Calu3 (cell line): ENCODE measurements around the gene PREB. TPM values are rescaled to one million over a fixed set of nuclear protein-coding genes. Genes with fewer than 3 reads are reported as not detected.

Experiments used
- BruUV-seq: library from RNA; stranded (reverse); fragments of 400-500 nt; replicated peaks from 2 replicates; lab custom pipeline; 2021; lab: Mats Ljungman, UMichigan
- CTCF ChIA-PET: fragments of 300-600 bp; sonication (Branson Sonifier 250); formaldehyde crosslinking; loops from one replicate; lab custom pipeline; 2022; ENCODE audit warnings: antibody characterized with exemption; lab: Charles Lee
- DNase-seq: peaks from one replicate; pipeline ENCODE4 v3.0.0; 2022
- H3K27ac Mint-ChIP-seq: one replicate; pipeline ENCODE4 v1.8.0; 2022; ENCODE audit warnings: mixed read lengths; ENCODE audit not compliant: unreplicated experiment
- H3K27me3 Mint-ChIP-seq: one replicate; pipeline ENCODE4 v1.8.0; 2022; ENCODE audit warnings: mixed read lengths; ENCODE audit not compliant: unreplicated experiment
- H3K36me3 Mint-ChIP-seq: one replicate; pipeline ENCODE4 v1.8.0; 2022; ENCODE audit warnings: mild to moderate bottlenecking, moderate library complexity, mixed read lengths; ENCODE audit not compliant: insufficient read depth, unreplicated experiment
- H3K4me1 Mint-ChIP-seq: one replicate; pipeline ENCODE4 v1.8.0; 2022; ENCODE audit warnings: mild to moderate bottlenecking, low read depth, mixed read lengths; ENCODE audit not compliant: unreplicated experiment
- H3K4me3 Mint-ChIP-seq: one replicate; pipeline ENCODE4 v1.8.0; 2022; ENCODE audit warnings: mild to moderate bottlenecking, low read depth, moderate library complexity, mixed read lengths; ENCODE audit not compliant: unreplicated experiment
- H3K9me3 Mint-ChIP-seq: one replicate; pipeline ENCODE4 v1.8.0; 2022; ENCODE audit warnings: low read depth, mixed read lengths; ENCODE audit not compliant: unreplicated experiment
- CTCF ChIP-seq: fragments of 200-600 bp; IDR thresholded peaks from one replicate; pipeline ENCODE4 v1.8.0; 2022; ENCODE audit warnings: antibody characterized with exemption; ENCODE audit not compliant: unreplicated experiment
- intact Hi-C: fragments of 100-400 bp; cut with micrococcal nuclease; formaldehyde crosslinking; loops from one replicate; pipeline ENCODE4 v1.10.0; 2022; ENCODE audit not compliant: unreplicated experiment
- total RNA-seq: library from RNA; stranded (reverse); gene quantifications from 2 replicates; pipeline ENCODE4 v1.2.3, GENCODE V29; 2022

PREB gene
- total RNA-seq, 1 experiment from 2014 or later: 54.0 TPM

- Mint-ChIP-seq H3K4me3 (no peak overlapping the region), H3K36me3 (no peaks in the 10 kb centered on the region), H3K9me3 (no peaks in the 10 kb centered on the region), H3K27ac (no peak overlapping the region), H3K4me1 (peaks cover 3% of the 10 kb centered on the region), H3K27me3 (no peaks in the 10 kb centered on the region)
- CTCF ChIA-PET: interaction anchor here (1.7 to 2.3 kb wide), 2 partner anchors 92 to 181 kb away, joined by 11 read pairs; no protein-coding TSS in a partner anchor
- DNase-seq: no peak
- intact Hi-C loops: loop anchor here (2.0 kb wide), 1 partner anchor 203 kb away; no protein-coding TSS in a partner anchor
- no TSS peak for BruUV-seq
- no peak for TF ChIP-seq CTCF
Measured at GRCh38 chr2:27099334-27099955, 35.0 kb downstream of the PREB start.

GRCh38 chr2:27097341-27097740, 37.1 kb downstream of the PREB start:
- Mint-ChIP-seq H3K9me3 (no peaks in the 10 kb centered on the region), H3K27ac (no peak overlapping the region), H3K36me3 (no peaks in the 10 kb centered on the region), H3K4me1 (peaks cover 12% of the 10 kb centered on the region), H3K4me3 (no peak overlapping the region), H3K27me3 (no peaks in the 10 kb centered on the region)
- no peak for DNase-seq
- intact Hi-C loops: no loop called here
- no TSS peak for BruUV-seq
- CTCF ChIA-PET: interaction anchor here (0.7 to 1.8 kb wide), 3 partner anchors 14 to 916 kb away, joined by 3 to 6 read pairs (median 4); no protein-coding TSS in a partner anchor
- TF ChIP-seq CTCF: no peak

- TF ChIP-seq CTCF: no peak
- Mint-ChIP-seq H3K27me3 (no peaks in the 10 kb centered on the region), H3K36me3 (no peaks in the 10 kb centered on the region), H3K4me3 (no peak overlapping the region), H3K27ac (no peak overlapping the region), H3K9me3 (no peaks in the 10 kb centered on the region), H3K4me1 (peaks cover 12% of the 10 kb centered on the region)
- BruUV-seq: no TSS peak
- CTCF ChIA-PET: interaction anchor here (0.7 to 1.8 kb wide), 4 partner anchors 13 to 916 kb away, joined by 3 to 6 read pairs (median 4); no protein-coding TSS in a partner anchor
- no peak for DNase-seq
- intact Hi-C loops: no loop called here
Measured at GRCh38 chr2:27096748-27097297, 37.6 kb downstream of the PREB start.

- H3K4me3 Mint-ChIP-seq: no peak overlapping the region
- H3K27ac Mint-ChIP-seq: no peak overlapping the region
- CTCF ChIA-PET: interaction anchor here (1.4 kb wide), 1 partner anchor 95 kb away, joined by 4 read pairs; no protein-coding TSS in a partner anchor
- peaks cover 12% of the 10 kb centered on the region for H3K4me1 Mint-ChIP-seq
- H3K9me3 Mint-ChIP-seq: no peaks in the 10 kb centered on the region
- intact Hi-C loops: no loop called here
- DNase-seq: peak; percentile 49
- no peaks in the 10 kb centered on the region for H3K36me3 Mint-ChIP-seq
- no peaks in the 10 kb centered on the region for H3K27me3 Mint-ChIP-seq
- no peak for TF ChIP-seq CTCF
- no TSS peak for BruUV-seq
Measured at GRCh38 chr2:27095745-27096651, 38.4 kb downstream of the PREB start.
